HG02884 (cell line): ENCODE measurements around the gene TIAM1.

ENCODE experiments used
- ATAC-seq: cut with Tn5 transposase; IDR thresholded peaks from one replicate; pipeline ENCODE4 v1.9.1; 2021; ENCODE audit warnings: mild to moderate bottlenecking, moderate library complexity; ENCODE audit not compliant: unreplicated experiment

Gene TIAM1

DNA sequence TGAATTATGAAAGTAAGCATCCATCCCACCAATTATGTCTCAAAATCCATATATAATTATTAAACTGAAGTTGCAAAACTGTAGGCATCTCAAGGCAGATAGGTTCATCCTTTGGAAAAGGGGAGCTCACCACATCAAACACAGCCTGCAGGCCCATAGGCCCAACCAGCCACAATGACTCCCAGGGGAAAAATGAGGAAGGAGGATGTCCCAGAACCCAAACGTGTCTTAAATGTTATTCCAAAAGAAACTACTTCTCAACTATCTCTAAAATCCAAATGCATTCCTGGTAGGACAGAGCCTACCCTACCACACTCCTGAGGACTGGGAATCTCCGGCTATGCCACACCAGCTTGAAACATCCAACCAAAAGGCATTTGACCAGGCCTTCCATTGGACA, 12.8 kb downstream of the TIAM1 start:
- no peak for ATAC-seq

GRCh38 chr21:31330144-31330483, 13.9 kb downstream of the TIAM1 start:
- ATAC-seq: no peak

GRCh38 chr21:31329456-31330143, 14.5 kb downstream of the TIAM1 start:
- no peak for ATAC-seq

DNA sequence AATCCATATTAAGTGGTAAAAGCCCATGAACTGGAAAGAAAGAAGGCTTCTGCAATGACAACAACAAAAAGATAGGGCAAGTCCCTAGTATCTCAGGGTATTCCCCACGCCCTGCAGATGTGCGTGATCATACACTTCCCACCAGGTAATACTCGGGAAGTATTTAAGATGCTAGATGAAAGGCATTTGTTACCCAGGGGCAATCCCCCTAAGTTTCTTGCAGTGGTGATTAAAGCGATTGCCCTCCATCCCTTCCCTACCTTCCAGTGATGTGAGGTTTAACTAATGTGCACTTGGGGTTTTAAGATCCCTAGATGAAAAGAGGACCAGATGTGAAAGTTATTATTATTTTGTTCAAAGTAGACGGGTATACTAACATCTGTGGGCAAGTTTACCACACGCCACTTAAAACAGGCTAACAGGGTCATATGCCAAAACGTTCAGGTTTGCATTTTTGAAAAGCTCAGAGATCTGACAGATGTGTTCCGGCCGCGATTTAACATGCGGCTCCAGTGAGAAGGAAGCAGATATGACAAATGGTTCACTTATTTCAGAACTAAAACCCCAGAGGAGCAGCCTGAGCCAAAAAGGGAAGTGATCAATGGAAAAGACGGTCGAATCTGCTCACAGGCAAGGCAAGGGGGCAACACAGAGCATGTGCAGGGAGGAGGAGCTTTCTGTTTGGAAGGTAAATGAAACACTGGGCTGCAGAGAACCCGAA, 17.4 kb downstream of the TIAM1 start:
- ATAC-seq: peak; percentile 97

GRCh38 chr21:31318971-31319370, 25.1 kb downstream of the TIAM1 start:
- no peak for ATAC-seq

DNA sequence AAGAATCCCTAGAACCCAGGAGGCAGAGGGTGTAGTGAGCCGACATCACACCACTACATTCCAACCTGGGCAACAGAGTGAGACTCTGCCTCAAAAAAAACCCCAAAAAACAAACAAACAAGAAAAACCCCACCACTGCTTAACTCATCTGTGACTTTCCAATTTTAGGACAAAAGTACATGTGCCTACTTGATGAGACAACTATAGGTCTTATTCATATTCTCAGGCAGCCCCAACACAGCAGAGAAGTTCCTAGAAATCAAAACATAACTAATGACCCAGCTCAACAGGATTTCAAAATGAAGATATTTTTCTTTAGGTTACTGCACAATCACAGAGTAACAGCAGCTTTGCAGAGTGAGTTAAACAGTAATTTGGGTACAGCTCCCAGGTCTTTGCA, 26.4 kb downstream of the TIAM1 start:
- no peak for ATAC-seq

- ATAC-seq: no peak
These were observed 27.4 kb downstream of the TIAM1 start for GRCh38 chr21:31316488-31317169.

DNA sequence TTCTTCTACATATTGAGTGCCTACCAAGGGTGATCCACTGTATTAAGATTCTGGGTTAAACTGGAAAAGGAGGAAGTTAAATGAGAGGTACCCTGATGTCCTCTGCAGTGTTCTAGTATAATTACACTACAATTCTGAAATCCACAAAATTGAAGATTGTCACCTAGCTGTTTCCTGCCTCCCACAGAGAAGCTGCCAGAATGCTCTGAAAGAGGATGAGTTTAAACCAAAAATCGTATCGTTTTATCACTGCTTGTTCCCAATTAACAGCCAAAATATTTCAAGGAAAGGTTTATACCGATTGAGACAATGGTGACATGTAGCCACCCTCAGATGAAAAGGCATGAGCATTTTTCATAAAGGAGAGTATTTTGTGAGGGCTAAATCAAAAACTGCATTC, 28.0 kb downstream of the TIAM1 start:
- no peak for ATAC-seq

DNA sequence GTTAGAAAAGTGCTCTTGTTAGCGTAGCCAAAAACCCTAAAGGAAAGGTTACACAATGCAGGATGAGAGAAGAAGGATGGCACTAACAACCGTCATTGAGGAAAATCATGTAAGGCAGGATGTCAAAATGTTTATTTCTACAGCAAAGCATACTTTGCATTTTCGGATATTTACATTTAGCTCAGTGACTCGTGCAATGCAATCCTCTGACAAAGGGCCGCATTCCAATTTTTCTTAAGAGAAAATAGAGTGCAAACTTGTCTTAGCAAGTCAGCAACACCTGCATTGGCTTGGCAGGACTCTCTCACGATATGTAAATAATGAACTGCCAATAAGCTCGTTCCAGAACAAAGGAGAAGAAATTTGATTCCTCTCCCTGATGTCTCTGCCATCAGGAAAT, 33.3 kb downstream of the TIAM1 start:
- no peak for ATAC-seq

- no peak for ATAC-seq
These were observed 35.5 kb downstream of the TIAM1 start for GRCh38 chr21:31308584-31308983.

DNA sequence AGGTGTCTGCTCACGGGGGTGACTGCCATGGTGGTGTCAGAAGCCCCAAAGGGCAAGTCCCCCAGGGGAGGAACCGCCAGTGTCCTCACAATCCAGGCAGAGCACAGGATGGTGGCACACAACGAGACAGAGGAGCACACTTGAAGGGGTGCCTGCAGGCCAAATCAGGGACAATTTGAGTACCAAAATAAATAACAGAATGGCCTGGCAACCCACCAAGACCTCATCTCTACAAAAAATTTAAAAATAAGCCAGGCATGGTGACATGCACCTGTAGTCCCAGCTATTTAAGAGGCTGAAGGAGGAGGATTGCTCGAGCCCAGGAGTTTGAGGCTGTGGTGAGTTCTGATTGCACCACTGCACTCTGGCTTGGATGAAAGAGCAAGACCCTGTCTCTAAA, 38.2 kb downstream of the TIAM1 start:
- ATAC-seq: no peak

- ATAC-seq: no peak
These were observed 44.5 kb downstream of the TIAM1 start for GRCh38 chr21:31299291-31300147.

- ATAC-seq: no peak
These were observed 45.3 kb downstream of the TIAM1 start for GRCh38 chr21:31298618-31299269.

DNA sequence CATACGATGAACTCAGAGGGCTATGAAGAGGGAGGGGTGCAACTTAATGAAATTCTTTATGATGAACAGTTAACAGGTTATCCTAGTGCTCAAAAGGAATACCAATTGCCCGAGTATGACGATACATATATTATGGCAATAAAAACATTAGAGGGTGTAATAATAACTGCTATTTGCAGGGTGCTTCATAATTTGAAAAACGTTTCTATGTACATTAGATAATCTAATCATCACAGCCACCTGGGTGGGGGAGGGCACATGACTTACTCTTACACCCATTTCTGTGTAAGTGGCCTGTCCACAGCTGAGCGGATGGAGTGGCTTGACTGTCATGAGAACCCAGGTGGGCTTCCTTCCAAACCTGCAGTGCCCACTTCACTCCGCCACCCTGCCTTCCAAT, 46.3 kb downstream of the TIAM1 start:
- no peak for ATAC-seq

- no peak for ATAC-seq
These were observed 48.4 kb downstream of the TIAM1 start for GRCh38 chr21:31295676-31296075.

DNA sequence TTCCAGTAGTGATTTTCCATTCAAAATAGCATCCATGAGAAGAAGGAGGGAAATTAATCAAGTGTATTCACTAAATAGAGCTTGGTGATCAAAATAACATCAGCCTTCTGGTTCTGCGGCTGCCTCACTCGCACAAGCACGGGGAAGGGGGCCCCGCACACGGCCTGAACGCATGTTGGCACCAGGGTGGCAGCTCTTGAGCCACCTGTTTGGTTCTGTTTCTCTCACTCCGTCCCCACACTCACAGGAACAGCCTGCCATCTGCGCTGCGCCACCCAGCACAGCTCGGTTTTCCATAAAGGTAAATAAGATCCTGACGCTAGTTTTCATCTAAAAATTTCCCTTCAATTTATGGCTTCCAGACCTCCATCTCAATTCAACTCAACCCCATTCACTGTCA, 49.4 kb downstream of the TIAM1 start:
- no peak for ATAC-seq

DNA sequence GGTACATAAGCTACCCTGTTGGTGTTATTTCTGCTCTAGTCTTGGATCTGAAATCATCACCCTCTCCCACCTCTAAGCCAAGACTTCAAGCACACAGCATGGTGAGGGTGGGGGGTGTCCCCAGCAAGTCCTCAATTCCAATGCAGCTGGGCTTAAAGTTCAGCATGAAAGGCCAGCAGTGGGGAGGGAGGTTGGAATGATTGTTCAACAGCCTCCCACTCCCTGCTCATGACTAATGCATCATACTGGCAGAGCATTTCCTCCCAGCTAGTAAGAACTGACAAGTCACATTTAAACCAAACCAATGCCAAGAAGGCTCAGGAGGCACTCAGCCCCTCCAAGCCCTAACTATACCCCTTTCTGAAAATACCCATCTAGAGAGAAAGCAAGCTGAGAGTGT, 50.1 kb downstream of the TIAM1 start:
- no peak for ATAC-seq

- ATAC-seq: no peak
These were observed 53.3 kb downstream of the TIAM1 start for GRCh38 chr21:31290765-31291164.

GRCh38 chr21:31289702-31290101, 54.4 kb downstream of the TIAM1 start:
- no peak for ATAC-seq

- no peak for ATAC-seq
These were observed 55.9 kb downstream of the TIAM1 start for GRCh38 chr21:31288191-31288590.

DNA sequence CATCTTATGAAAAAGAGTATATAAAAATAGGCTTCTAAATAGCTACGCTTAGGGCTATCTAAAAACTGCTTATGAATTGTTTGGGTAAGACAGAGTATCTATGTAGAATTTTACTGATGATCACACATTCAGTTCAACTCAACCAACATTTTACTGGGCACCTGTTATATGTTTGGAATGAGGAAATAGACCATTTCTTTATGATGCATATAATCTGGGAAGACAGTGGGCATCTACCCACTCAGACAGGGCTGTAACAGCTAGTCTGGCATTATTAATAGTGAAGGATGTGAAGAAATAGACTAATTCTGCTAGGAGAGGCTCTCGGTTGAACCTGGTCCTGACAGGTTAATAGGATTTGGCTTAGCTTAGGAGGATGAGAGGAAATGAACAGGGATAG, 56.9 kb downstream of the TIAM1 start:
- ATAC-seq: no peak
